HG02852 (cell line): ENCODE results near the gene NINJ2.

Experiments
- ATAC-seq: cut with Tn5 transposase; IDR thresholded peaks from one replicate; pipeline ENCODE4 v1.9.1; 2021; ENCODE audit warnings: mild to moderate bottlenecking, moderate library complexity; ENCODE audit not compliant: unreplicated experiment

Gene NINJ2

DNA sequence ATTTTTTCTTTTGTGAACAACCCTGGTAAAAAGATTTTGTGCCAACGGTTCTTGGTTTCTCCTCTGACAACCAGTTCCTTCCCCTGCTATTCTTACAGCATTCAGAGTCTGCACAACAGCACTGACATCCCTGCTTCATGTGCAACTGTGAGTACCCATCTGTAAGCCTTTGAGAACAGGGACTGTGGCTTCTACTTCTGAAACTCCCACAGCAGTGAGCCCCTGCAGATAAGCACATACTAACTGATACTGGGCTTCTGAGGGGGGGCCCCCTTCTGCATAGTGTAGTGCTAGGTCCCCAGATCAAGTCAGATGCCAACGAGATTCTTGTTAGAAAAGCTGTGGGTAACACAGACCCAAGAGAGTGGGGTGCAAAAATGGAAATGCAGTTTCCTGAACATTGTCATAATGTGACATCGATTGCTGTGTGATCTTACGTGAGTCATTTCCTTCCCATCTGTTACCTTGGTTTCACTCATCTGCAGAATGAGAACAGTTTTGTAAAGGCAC, 11.1 kb upstream of the NINJ2 start:
- peak; percentile 85 for ATAC-seq

DNA sequence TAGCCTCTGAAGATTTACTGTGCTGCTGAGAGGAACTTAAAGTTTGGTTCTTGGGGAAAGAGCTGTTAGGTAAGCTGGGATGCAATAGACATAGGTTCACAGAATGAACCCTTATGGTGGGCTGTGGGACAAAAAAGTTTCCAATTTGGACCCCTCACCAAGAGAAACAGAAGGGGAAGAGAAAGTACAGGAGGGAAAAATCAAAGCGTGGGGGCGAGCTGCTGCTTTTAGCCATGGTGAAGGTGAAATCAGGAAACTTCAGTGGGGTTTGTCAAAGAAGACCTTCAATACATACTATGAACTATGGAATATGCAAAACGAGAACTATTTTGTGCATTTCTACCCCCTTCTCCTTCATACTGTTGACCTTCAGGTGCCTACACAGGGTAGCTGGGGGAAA, 10.6 kb upstream of the NINJ2 start:
- peak; percentile 16 for ATAC-seq

DNA sequence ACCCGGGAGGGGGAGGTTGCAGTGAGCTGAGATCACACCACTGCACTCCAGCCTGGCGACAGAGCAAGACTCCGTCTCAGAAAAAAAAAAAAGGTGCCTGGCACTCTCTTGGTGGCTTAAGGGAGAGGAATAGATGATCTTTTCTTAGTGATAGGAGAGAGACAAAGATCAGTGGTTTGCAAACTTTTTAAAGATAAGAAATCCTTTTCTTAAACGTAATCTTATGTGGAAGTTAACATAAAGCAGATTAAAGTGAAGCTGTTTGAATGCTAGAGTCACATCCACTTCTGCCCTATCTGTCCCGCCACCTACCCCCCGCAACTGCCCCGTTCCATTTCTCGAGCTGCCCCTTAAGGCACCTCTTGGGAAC, 6.3 kb upstream of the NINJ2 start:
- ATAC-seq: no peak

DNA sequence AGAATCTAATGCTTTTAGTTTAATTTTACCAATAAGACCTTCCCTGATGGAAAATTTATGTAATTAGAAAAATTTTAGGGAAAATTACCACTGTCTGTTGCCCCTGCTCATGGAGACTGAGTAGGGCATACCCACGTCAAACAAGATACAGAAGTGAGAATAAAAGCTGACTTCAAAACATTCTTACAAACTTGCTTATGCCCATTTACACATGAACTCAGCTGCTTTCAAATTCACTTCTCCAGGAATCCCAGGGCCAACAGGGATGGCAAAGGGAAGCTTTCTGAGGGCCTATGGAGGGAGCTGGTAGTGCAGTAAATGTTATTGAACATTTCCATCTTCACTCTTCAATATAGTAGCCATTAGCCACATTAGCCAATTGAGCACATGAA, 4.8 kb upstream of the NINJ2 start:
- ATAC-seq: no peak

DNA sequence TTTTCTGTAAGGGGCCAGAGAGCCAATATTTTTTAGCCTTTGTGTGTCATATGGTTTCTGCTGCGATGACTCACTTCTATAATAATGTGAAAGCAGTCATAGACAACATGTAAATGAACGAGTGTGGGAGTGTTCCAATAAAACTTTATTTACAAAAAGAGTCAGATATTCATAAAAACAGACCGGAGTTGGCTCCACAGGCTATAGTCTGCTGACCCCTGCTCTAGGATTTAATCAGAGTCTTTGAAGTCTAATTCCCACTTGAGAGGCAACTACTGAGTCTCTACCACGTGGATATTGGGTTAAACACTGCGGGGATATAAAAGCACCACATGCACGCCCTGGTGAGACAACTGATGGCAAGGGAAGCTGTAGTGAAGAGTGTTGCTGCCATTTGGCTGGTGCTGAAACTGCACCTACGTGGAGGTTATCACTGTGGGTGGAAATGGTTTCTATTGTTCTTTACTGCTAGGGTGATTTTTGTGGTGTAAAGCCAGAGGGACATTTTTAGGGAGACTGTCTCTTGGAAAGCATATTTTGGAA, 3.6 kb upstream of the NINJ2 start:
- ATAC-seq: no peak

DNA sequence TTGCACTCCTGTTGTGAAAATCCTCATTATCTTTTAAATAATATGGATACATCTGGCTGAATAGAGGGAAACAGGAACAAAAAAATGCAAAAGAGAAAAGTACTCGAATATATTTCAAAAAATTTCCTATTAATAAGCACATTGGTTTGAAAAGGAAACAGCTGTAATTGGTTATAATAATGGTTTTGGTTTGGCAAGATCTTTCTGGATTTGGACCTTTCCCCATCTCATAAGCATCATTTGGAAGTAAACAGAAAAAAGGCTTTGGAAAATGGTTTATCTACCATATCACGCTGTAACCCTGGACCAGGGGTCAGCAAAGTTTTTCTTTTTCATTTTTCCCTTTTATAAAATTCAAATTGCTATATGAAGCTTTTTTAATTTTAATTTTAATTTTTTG, 2.8 kb upstream of the NINJ2 start:
- no peak for ATAC-seq

DNA sequence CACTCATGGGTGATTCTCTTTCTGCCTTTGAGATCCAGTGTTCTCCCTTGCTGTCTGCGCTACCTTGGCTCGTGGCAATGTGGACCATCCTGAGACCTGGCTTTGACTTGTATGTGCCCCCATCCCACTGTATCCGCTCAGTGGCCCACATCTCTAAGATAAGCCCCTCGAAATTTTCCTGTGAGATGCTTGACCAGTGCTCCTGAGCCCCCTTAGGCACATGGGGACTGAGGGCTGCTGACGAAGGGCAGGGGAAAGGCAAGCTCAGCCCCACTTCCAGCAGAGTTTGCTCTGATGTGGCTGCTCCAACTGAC, 1.5 kb upstream of the NINJ2 start:
- no peak for ATAC-seq

DNA sequence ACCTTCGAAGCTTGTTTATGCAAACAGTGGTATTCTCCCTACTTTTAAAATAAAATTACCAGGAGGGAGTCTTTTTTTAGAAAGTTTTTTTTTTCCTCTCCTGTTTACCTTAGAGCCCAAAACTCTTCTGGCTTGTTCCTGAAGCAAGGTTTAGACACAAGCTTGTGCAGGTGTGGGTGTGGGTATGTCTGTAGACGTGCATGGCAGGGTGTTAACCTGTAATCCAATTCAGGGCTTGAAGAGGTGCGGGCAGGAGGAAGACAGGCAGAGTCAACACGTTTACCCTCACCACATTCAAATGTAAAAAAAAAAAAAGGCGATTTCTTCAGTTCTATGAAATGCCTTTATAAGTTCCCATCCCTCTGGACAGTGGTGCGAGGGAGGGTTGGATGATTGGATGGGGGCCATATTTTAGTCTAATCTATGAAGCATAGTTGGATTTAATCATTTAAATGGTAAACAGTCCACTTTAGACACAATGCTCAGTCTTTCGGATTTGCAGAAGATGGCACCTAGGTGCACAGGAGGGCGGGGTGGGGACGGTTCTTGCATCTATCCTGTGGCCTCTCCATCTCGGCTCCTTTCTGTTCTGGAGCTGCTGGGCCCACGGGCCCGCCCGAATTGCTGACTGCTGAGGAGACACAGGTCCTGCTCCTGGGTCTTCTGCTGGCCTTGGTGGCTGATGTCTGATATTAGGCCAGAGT, 982 bp upstream of the NINJ2 start:
- no peak for ATAC-seq

DNA sequence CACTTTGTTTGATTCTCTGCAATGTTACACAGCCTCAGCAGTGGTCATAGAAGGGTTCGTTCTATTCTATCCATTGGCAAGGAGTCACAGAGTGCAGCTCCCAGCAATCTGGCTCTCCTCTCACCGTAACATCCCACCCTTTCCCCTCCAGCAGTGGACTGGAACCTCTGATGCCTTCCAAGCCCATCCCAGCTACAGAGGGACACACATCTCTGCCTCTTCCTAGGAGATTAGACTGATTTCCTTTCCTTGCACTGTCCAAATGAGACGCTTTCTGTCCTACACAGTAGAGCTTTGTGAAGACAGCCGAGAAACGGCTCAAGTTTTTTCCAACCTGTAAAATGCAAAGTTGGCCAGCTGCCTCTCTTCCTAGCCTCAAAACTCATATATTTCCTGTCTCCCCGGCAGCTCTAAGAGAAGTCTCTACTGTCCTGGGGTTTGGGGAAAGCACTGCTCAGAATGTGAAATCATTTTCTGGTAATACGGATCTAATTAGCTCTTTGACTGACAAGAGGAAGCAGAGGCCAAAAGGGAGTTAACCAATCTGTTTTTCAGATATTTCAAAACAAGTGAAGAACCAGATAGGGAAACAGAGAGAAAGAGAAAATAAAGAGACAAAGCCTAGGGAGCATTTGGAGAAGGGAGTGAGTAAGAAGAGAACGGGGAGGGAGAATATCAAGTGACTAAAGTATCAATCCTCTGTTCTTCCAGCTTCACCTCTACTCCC, 516 bp downstream of the NINJ2 start:
- no peak for ATAC-seq

DNA sequence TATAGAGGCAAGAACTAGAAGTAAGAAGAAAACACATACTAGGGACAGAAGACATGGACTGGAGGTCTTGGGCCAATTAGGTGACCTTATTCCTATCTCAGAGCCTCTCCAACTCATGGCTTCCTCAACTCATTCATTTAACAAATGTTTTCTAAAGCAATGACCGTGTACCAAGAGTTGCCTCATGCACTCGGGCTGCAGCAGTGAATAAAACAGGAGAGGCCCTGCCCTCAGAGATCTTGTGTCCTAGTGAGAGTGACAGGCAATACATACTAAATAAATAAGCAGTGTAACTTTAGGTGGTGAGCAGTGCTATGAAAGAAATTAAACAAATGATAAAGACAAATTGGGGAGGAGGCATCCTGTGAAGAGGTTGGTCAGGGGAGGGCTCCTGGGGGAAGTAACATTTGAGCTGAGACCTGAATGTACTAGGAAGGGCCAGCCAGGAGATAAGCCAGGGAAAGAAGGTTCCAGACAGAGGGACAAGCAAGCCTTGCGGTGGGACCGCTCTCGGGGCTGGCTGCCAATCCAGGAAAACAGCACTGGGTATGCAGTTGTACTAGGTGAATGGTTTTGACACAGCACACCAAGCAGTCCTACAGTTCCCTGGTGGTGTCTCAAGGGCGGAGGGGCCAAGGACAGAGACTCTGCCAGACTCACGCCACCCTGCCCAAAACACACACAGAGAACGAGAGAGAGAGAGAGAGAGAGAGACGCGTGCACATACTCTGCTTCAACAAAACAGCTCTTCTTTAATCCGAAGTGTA, 1.3 kb downstream of the NINJ2 start:
- ATAC-seq: no peak

DNA sequence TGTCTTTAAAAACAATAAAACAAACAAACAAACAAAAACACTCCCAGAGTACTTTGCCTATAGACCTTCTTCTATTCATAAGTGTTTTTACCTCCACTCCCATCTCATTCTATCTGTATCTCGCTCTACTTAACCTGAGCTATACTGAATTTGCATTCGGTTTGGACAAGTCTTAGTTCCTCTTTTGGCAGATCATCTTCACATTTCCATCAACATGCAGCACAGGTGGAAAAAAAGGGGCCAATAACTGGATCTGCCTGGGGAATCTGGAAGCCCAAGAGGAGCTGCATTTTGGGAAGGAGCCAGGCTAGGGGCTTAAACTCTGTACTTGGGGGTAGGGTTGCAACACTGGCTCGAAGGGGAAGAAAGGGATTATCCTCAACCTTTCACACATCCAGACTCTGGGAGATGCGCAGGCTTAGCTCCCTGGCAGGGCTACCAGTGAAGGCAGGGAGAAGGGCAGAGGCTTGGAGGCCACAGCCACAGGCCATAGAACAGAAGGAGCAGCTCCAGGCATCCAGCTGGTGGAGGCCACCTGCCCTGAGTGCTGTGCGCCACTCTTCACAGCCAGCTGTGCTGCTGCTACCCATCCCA, 4.1 kb downstream of the NINJ2 start:
- ATAC-seq: peak; percentile 81

DNA sequence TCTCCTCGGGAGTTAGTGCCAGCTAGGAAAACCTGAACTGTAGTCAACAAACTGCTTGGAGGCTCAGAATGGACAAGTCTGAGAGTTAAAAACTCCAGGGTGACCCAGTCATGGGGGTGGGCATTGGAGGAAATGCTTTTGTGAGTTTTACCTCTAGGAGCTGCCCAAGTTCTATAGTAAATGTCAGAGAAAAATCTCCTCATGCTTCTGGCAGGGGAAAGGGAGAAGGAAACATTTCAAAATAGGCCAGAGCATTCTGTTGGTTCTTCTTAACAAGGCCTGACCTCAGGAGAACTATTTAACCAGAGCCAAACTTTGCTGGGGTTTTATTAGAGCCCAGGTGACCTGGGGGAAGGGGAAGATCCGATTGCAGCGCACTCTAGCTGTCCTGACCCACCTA, 12.3 kb downstream of the NINJ2 start:
- ATAC-seq: no peak

DNA sequence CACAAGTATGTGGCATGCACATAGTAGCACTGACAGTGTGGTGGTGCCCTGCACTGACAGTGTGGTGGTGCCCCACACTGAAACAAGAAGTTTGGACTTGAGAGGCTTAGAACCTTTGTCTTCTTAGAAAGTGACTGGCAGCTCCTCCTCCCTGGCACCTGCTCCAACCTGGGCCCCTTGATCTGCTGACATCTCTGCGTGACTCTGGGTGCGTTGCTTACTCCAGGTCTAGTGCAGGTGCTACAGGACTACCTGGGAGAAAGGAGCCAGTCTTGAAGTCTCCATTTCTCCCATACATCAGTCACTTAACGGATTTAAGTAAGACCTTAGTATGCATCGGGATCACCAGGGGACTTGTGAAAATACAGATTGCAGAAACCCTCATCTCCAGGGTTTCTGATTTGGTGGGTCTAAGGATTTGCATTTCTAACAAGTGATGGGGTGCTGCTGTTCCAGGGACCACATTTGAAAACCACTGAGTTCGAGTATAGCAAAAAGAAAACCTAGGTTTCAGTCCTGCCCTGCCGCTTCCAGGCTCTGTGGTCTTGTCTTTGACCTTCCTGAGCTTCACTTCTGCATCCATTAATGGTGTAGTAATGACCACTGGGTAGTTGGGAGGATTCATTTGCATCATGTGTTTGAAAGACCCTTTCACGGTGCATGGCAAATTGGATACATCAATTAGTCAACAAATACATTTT, 15.7 kb downstream of the NINJ2 start:
- ATAC-seq: no peak

DNA sequence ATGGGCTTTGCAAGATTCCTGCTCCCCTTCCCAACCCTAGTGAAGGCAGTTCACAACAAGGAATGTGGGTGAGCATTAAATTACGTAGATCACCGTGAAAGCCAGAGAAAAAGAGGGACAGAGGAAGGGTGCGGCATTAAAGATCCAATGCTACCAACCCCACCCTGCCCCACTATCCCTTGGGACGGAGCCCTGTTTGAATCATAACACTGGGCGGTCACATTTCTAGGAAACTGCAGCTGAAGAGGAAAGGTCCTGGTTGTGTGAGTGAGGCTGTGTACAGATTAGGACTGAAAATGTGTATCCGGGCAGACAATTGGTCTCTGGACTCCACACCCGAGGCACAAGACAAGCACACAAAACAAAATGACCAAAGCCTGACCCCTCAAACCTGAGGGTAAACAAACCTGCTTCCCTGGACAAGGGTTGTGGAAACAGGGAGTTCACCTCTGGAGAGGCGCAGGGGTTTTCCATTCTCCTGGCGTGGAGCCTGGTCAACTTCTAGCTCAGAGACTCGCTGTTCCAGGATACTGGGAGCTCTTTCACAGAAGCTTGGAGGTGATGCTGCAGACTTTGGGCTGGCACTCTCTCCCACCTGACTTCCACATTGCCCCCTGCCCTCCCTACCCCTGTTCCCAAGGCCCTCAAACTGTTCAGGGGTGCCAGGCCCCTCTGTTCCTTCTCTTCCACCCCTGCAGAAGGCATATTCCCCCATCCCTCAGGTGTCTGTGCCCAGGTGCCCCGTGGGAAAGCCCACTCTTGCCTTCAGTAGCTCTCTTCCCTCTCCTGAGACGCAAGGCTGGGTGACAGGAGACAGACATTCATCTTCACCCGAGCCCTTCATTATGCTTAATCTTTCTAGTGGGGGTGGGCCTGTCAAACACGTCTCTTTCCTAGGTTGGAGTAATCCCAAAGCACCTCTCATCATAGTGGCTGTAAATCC, 16.5 kb downstream of the NINJ2 start:
- ATAC-seq: no peak

DNA sequence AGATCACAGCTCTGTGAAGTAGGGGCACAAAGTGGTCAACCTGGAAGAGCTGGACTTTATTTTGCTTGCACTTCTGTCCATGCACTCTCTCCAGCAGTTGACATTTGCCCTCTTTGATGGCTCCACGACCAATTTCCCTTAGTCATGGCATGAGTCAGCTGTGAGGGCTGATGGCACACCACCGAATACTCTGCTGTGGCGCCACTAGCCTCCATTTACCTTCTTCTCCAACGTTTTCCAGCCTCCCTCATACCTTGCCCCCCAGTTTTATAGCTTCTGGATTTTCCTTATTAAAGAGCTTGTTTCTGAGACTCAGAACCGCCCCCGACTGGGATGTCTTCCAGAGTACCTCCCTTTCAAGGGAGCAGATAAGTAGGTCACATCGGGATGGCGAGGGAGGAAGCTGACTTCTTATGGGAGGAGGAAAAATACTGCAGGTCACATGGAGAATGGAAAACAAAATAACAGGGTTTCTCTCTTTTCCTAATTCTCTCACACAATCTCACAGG, 17.6 kb downstream of the NINJ2 start:
- ATAC-seq: no peak

DNA sequence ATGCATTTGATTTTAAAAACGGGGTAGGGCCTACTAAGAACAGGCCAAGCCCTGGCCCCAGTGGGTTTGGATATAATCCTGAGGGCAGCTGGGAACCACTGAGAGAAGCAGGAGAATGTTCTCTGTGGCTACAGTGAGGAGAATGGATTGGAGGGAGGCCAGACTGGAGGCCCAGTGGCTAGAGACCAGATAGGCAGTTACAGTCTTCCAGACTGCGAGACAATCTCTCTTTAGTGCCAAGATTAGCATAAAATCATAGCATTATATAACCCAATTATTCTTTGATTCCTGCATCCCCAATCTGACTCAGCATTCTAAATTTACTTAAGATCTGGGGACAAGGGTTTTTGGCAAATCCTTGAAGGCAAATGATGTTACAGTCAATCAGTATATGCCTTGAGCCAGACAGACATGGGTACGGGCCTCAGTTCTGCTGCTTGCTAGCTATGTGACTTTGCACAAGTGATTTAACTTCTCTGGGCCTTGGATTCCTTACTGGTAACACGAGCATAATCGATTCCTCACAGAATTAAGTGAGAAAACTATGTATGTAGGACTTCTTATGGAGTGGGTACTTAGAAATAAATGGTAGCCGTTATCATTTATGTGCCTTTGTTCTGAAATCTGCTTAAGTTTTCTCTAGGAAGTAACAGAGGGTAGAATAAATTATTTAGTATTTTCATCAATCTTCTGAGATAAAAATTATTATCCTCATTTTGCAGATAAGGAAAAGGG, 18.3 kb downstream of the NINJ2 start:
- no peak for ATAC-seq

DNA sequence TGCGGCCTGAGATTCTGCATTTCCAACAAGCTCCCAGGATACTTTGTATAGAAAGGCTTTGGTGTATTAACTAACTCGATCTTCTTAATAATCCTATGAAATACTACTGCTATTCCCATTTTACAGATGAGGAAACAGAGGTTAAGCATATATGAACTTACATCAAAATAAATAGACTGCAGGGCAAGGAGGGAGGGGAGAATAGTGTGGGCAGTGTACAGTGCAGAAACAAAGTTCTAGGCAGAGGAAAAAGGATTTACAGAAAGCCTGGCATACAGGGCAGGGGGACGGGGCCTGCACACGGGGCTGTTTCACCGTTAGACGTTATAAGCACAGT, 19.0 kb downstream of the NINJ2 start:
- no peak for ATAC-seq

DNA sequence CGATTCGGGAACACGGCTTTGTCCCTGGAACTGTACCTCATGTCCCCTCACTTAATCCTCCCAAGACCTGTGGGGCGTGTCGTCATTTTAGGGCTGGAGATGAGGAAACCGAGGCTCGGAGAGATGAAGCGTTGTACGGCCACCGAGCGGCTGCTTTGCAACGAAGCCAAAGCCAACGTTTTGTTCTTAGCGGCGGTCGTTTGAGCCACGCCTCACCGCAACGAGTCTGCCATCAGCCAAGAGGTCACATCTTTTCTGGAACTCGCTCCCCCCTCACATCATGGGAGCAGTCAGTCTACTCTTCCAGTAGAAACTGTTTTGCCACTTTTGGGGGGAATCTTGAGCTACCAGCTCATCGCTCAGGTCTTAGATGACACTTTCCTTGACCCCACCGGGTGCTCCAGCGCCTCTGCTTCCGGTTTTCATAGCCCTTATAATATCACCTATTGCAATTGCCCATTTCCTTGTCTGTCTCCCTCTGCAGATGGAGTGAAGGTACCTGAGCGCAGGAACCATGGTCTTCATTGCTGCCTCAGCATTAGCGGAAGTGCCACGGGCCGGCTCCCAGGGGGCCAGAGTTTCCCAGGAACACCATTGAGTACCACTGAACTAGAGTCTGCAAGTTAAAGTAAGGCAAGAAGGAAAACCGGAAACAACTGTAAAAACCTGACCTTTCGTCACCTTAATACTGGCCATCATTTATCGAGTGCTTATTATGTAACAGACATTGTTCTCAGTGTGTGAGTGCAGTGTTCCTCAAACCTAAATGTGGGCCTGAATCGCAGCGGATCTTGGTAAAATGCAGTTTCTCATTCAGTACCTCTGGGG, 19.6 kb downstream of the NINJ2 start:
- ATAC-seq: peak; percentile 3
